HL-60 (cell line): Measurements from ENCODE around the gene ANO3.

Source experiments
- CTCF ChIP-seq: IDR thresholded peaks from one replicate; pipeline ENCODE4 v1.5.1; 2011; ENCODE audit warnings: low read length, control low read depth, inconsistent platforms; ENCODE audit not compliant: insufficient read depth
- GABPA ChIP-seq: IDR thresholded peaks from 2 replicates; pipeline ENCODE4 v1.6.1; 2012; ENCODE audit warnings: low read depth
- POLR2AphosphoS5 ChIP-seq: IDR thresholded peaks from 2 replicates; pipeline ENCODE4 v1.6.1; 2012; ENCODE audit warnings: low read depth

DNA sequence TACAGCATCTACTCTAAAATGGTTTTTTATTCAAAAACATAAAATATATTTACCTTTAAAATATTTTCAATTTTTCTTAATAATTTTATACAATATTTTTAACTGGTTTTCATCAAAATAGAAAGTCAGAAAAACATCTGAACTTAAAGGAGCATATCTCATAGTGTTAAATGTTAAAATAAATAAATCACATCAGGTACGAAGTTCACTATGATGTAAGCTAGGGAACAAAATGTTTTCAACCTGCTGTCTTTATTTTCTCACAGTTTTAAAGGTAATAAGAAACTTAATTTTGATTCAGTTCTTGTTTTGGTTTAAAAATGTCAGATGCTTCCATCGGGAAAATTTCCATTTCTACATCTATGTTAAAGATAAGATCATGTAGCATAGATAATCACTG, 142.5 kb downstream of the ANO3 start:
- no peak for TF ChIP-seq CTCF
- TF ChIP-seq POLR2AphosphoS5 = no peak
- TF ChIP-seq GABPA = no peak
